Islet of Langerhans (tissue), 1 donor: Measurements from ENCODE around the gene KCNS1.
"Not testable (repeated sequence)": the region's sequence is repeated elsewhere in the genome, so short reads cannot be mapped to it uniquely, and the experiment has no call there.

Experiments used
- FAIRE-seq: peaks from one replicate; lab custom pipeline; 2011; peaks lifted over from hg19 to GRCh38; lab: Jason Lieb, UNC

KCNS1 gene

GRCh38 chr20:45100563-45101245, at the start of gene KCNS1:
TSS of gene KCNS1 (minus strand) at chr20:45101127. CDS start at chr20:45099236, 1,891 bp downstream.
- FAIRE-seq: no peak

GRCh38 chr20:45149062-45149461, 48.1 kb upstream of the KCNS1 start:
- no peak for FAIRE-seq

GRCh38 chr20:45140836-45141235, 39.9 kb upstream of the KCNS1 start:
- no peak for FAIRE-seq

- FAIRE-seq: not testable (repeated sequence)
These were observed 38.9 kb upstream of the KCNS1 start for GRCh38 chr20:45139733-45140375.

- no peak for FAIRE-seq
These were observed 37.8 kb upstream of the KCNS1 start for GRCh38 chr20:45138561-45139300.

- no peak for FAIRE-seq
These were observed 36.0 kb upstream of the KCNS1 start for GRCh38 chr20:45136911-45137310.

GRCh38 chr20:45128099-45128498, 27.2 kb upstream of the KCNS1 start:
- FAIRE-seq: no peak

- no peak for FAIRE-seq
These were observed 23.4 kb upstream of the KCNS1 start, which contains the start of gene WFDC12 for GRCh38 chr20:45124365-45124764. TSS of gene WFDC12 (minus strand) at chr20:45124465. CDS start at chr20:45124447, 18 bp downstream.

- no peak for FAIRE-seq
These were observed 20.5 kb upstream of the KCNS1 start for GRCh38 chr20:45121388-45121787.

GRCh38 chr20:45119556-45120266, 18.8 kb upstream of the KCNS1 start:
- no peak for FAIRE-seq

GRCh38 chr20:45118028-45118427, 17.1 kb upstream of the KCNS1 start:
- FAIRE-seq: no peak

GRCh38 chr20:45117581-45117980, 16.7 kb upstream of the KCNS1 start:
- no peak for FAIRE-seq

- FAIRE-seq: no peak
These were observed 14.9 kb upstream of the KCNS1 start for GRCh38 chr20:45115829-45116228.

GRCh38 chr20:45115386-45115774, 14.5 kb upstream of the KCNS1 start:
- FAIRE-seq: no peak

GRCh38 chr20:45114465-45115385, 13.8 kb upstream of the KCNS1 start, which contains the start of gene WFDC5:
TSS of gene WFDC5 (minus strand) at chr20:45115174. CDS start at chr20:45115083, 91 bp downstream.
- FAIRE-seq: no peak

GRCh38 chr20:45113865-45114264, 12.9 kb upstream of the KCNS1 start:
- no peak for FAIRE-seq

GRCh38 chr20:45112754-45113153, 11.8 kb upstream of the KCNS1 start:
- no peak for FAIRE-seq

GRCh38 chr20:45111799-45112471, 11.0 kb upstream of the KCNS1 start:
- no peak for FAIRE-seq

GRCh38 chr20:45111285-45111684, 10.4 kb upstream of the KCNS1 start:
- FAIRE-seq: no peak

- FAIRE-seq: no peak
These were observed 9.4 kb upstream of the KCNS1 start for GRCh38 chr20:45110301-45110700.

GRCh38 chr20:45109634-45110033, 8.7 kb upstream of the KCNS1 start:
- no peak for FAIRE-seq
